AG04450 (cell line): ENCODE measurements around the gene SEZ6. TPM values are rescaled to one million over a fixed set of nuclear protein-coding genes. Genes with fewer than 3 reads are reported as not detected.

Source experiments
- CTCF ChIA-PET: fragments of 300-600, 350-600 bp; formaldehyde crosslinking; extraction: SDS; loops from one replicate; lab custom pipeline; 2022; ENCODE audit warnings: antibody characterized with exemption, inconsistent platforms; lab: Charles Lee
- POLR2A ChIA-PET: fragments of 350-600 bp; formaldehyde crosslinking; extraction: SDS; loops from one replicate; lab custom pipeline; 2021; ENCODE audit warnings: antibody characterized with exemption, inconsistent platforms; lab: Yijun Ruan, JAX
- DNase-seq: peaks from one replicate; pipeline ENCODE4 v3.0.0-alpha.2; 2011; ENCODE audit warnings: low read depth, low spot score
- H3K27ac ChIP-seq: one replicate; pipeline ENCODE4 v1.5.1; 2012; ENCODE audit warnings: low read depth, low read length, control low read depth
- H3K27me3 ChIP-seq: one replicate; pipeline ENCODE4 v1.6.0; 2012; ENCODE audit warnings: low read length; ENCODE audit not compliant: control insufficient read depth, insufficient read depth
- H3K4me3 ChIP-seq: 2 replicates; pipeline ENCODE4 v1.5.1; 2011; ENCODE audit warnings: mild to moderate bottlenecking, low read depth, low read length, control low read depth
- H3K9me3 ChIP-seq: 2 replicates; pipeline ENCODE4 v1.5.1; 2012; ENCODE audit warnings: low read length; ENCODE audit not compliant: control insufficient read depth, insufficient read depth
- polyA plus RNA-seq: library from polyadenylated mRNA; depleted of rRNA; stranded (reverse); fragments of >200 nt; gene quantifications from 2 replicates; pipeline ENCODE4 v1.2.3, GENCODE V29; 2011
- TF ChIP-seq, protein P1 (sequence below): IDR thresholded peaks from 2 replicates; pipeline ENCODE4 v1.5.1; 2011; ENCODE audit warnings: low read depth, low read length, control low read depth, inconsistent platforms

Gene SEZ6
- polyA plus RNA-seq, 1 experiment = not detected

DNA sequence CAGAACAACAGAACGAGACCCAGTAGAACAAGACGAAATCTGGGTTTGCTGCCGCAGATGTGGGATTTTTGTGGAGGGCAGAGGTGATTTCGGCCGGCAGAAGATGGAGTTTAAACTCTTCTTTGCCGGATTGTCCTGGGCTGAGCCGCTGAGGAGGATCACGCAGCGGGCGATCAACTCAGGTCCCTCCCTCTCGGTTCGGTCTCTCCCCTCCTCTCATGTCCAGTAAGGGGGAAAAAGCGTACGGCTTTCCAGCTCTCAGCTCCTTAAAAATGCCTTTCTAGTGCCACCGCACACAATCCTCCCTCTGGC, 57.0 kb downstream of the SEZ6 start:
- peak overlapping the region; percentile 75 for H3K27ac ChIP-seq
- H3K4me3 ChIP-seq = peak overlapping the region; percentile 92
- no peak for DNase-seq
- POLR2A ChIA-PET = interaction anchor here (0.6 to 2.4 kb wide), 6 partner anchors 12 to 229 kb away, joined by 3 to 27 read pairs (median 8); partner anchors contain the start of genes NEK8, RPL23A and TLCD1
- TF ChIP-seq, protein P1, sequence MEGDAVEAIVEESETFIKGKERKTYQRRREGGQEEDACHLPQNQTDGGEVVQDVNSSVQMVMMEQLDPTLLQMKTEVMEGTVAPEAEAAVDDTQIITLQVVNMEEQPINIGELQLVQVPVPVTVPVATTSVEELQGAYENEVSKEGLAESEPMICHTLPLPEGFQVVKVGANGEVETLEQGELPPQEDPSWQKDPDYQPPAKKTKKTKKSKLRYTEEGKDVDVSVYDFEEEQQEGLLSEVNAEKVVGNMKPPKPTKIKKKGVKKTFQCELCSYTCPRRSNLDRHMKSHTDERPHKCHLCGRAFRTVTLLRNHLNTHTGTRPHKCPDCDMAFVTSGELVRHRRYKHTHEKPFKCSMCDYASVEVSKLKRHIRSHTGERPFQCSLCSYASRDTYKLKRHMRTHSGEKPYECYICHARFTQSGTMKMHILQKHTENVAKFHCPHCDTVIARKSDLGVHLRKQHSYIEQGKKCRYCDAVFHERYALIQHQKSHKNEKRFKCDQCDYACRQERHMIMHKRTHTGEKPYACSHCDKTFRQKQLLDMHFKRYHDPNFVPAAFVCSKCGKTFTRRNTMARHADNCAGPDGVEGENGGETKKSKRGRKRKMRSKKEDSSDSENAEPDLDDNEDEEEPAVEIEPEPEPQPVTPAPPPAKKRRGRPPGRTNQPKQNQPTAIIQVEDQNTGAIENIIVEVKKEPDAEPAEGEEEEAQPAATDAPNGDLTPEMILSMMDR = no peak
- no peaks in the 10 kb centered on the region for H3K27me3 ChIP-seq
- peaks cover 3% of the 10 kb centered on the region; the same call in 1 of the 2 replicates for H3K9me3 ChIP-seq
- CTCF ChIA-PET = interaction anchor here (1.2 to 1.8 kb wide), 3 partner anchors 100 to 222 kb away, joined by 4 to 10 read pairs (median 5); no protein-coding TSS in a partner anchor

DNA sequence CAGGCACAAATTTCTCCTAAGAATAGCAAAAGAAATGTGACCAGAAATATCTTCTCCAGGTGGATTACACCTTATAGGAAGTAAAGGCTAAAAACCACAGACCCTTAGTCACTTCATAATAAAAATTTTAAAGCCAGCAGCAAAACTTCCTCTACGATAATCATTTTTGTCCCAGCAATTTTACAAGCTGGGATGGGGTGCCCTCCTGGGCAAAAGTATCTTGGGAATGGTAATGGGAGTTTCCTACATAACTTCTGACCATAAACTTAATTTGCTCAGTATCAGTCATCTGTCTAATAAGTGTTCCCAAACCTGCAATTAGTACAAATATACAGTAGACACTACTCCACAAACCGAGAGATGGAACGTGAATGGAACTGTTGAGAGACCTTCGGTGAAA, 57.5 kb downstream of the SEZ6 start:
- Histone ChIP-seq H3K27ac (no peak overlapping the region), H3K4me3 (peak overlapping the region; percentile 92), H3K27me3 (no peaks in the 10 kb centered on the region), H3K9me3 (peaks cover 3% of the 10 kb centered on the region; the same call in 1 of the 2 replicates)
- POLR2A ChIA-PET = interaction anchor here (1.0 kb wide), 1 partner anchor 11 kb away, joined by 3 read pairs; no protein-coding TSS in a partner anchor
- TF ChIP-seq, protein P1 = no peak
- DNase-seq = no peak
- CTCF ChIA-PET = interaction anchor here (1.3 to 1.8 kb wide), 3 partner anchors 184 to 221 kb away, joined by 4 to 10 read pairs (median 5); no protein-coding TSS in a partner anchor

DNA sequence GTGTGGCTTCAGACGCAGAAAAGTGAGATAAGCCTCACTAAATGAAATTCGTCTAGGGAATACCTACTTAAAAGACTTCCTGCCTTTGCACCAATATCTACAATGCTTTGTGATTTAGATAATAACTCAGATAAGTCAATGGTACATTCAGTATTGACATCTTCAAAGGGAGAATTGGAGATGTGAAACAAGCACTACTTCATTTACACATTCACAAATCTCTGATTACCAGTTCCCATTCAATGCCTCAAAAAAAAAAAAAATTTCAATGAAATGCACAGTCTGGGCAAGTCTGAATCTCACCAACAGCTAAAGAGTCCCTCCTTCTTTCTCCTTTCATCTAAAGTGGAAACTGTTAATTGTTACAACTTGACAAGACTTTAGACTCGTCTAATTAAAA, 58.2 kb downstream of the SEZ6 start:
- H3K4me3 ChIP-seq = peak overlapping the region; percentile 30; the same call in 1 of the 2 replicates
- CTCF ChIA-PET = interaction anchor here (1.4 kb wide), 1 partner anchor 184 kb away, joined by 4 read pairs; no protein-coding TSS in a partner anchor
- DNase-seq = no peak
- H3K27ac ChIP-seq = no peak overlapping the region
- TF ChIP-seq, protein P1 = no peak
- peaks cover 3% of the 10 kb centered on the region; the same call in 1 of the 2 replicates for H3K9me3 ChIP-seq
- POLR2A ChIA-PET = no interaction called here
- no peaks in the 10 kb centered on the region for H3K27me3 ChIP-seq

DNA sequence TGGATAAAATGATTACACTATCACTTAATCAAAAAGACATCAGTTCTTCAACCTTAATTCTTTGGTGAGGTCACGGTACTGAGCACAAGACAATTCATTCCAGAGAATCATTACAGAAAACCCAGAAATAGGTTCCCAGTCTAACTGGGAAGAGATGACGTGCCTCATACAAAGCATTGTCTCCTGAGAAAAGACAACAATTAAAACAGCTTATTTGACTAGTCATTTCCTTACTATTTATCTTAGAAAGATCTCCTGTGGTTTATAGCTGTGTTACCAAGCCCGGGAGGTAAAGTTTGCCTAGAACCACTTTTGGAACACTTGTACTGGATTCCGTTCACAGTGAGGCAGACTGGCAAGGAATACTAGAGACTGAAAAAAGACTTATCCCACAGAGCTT, 59.6 kb downstream of the SEZ6 start:
- DNase-seq = no peak
- H3K27ac ChIP-seq = no peak overlapping the region
- H3K9me3 ChIP-seq = peaks cover 3% of the 10 kb centered on the region; the same call in 1 of the 2 replicates
- no peak overlapping the region for H3K4me3 ChIP-seq
- H3K27me3 ChIP-seq = no peaks in the 10 kb centered on the region
- TF ChIP-seq, protein P1 = no peak
- POLR2A ChIA-PET = no interaction called here
- CTCF ChIA-PET = interaction anchor here (1.9 to 2.1 kb wide), 2 partner anchors 183 to 219 kb away, joined by 12 to 13 read pairs; no protein-coding TSS in a partner anchor
